Motor neuron (in vitro differentiated cells): Measurements from ENCODE around the gene LRRC8E. TPM values are rescaled to one million over a fixed set of nuclear protein-coding genes. Genes with fewer than 3 reads are reported as not detected.
A peak's percentile ranks its signal among the peaks of the same experiment; 100 is the strongest.
"Not testable (repeated sequence)": the region's sequence is repeated elsewhere in the genome, so short reads cannot be mapped to it uniquely, and the experiment has no call there.

Source experiments
- ATAC-seq, 8 experiments: fragments of 200-7000 bp; cut with Tn5 transposase; replicated peaks in 6 of 8; 2 replicates each; pipeline ENCODE4 v1.8.0; 2021; ENCODE audit warnings: mild to moderate bottlenecking in 8 of 8, moderate library complexity in 8 of 8
- H3K27ac ChIP-seq, 2 donors: fragments of 250-450 bp; sonication (Bioruptor Pico); 2 replicates each; pipeline ENCODE4 v1.9.0; 2021; ENCODE audit warnings: antibody characterized with exemption in 2 of 2, mild to moderate bottlenecking in 2 of 2, moderate library complexity in 1 of 2
- H3K4me1 ChIP-seq, 2 donors: fragments of 250-450 bp; sonication (Bioruptor Pico); replicated peaks in 1 of 2; 2 replicates each; pipeline ENCODE4 v1.6.1; 2021; ENCODE audit warnings: antibody characterized with exemption in 2 of 2, mild to moderate bottlenecking in 2 of 2, moderate library complexity in 1 of 2
- H3K4me3 ChIP-seq, 5 donors: fragments of 250-450 bp; sonication (Bioruptor Pico); 2 replicates each; pipeline ENCODE4 v1.9.0; 2021; ENCODE audit warnings: antibody characterized with exemption in 5 of 5, mild to moderate bottlenecking in 5 of 5, moderate library complexity in 4 of 5
- WGBS, 10 experiments: fragments of 450-650 bp; shearing (Covaris generic); methylation state at CpG; one replicate each; pipeline ENCODE4 v1.0.0; 2022; 5-methylcytosine and 5-hydroxymethylcytosine counted together
- in situ Hi-C, 9 experiments: fragments of 400-800 bp; cut with MboI; loops; one replicate each; pipeline ENCODE4 v1.15.0; 2021; ENCODE audit warnings: low sequenced_read_pairs in 9 of 9, low pct_unique_long_range_greater_than_20kb in 2 of 9; ENCODE audit not compliant: unreplicated experiment in 9 of 9
- total RNA-seq, 8 experiments: library from RNA; unstranded; fragments of 300-600 nt; gene quantifications; 2 replicates each; pipeline versions ENCODE4 v1.2.3 to v1.2.4, GENCODE V29; 2022

The LRRC8E gene
- total RNA-seq, 8 experiments from 2014 or later = 0.16 to 3.1 (median 1.4) TPM; not detected in 1

DNA sequence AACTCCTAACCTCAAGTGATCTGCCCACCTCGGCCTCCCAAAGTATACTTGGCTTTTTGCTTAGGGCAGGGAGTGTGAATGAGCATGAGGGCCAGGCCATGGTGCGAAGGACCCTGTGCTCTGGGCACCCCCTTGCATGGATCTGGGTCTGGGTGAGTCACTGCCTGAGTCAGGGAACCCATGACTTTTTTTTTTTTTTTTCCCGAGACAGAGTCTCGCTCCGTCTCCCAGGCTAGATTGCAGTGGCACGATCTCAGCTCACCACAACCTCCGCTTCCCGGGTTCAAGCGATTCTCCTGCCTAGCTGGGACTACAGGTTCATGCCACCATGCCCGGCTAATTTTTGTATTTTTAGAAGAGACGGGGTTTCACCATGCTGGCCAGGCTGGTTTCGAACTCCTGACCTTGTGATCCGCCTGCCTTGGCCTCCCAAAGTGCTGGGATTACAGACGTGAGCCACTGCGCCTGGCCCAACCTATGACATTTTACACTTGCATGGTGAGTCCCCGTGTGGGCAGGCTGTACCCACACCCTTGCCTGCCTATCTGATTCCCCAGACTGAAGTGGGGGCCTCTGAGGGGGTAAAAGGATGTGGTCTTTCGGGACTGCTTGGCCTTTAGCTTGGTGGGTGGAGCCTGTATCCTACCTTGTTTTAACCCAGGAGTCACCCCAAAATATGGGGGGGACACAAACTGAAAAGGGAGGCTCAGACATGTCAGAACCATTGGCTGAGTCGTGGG, 5.2 kb downstream of the LRRC8E start:
- ATAC-seq = peak in 5 of 8 experiments; percentile 44 to 84 (median 59)
- H3K4me3 ChIP-seq, H3K4me1 ChIP-seq, H3K27ac ChIP-seq, in situ Hi-C loops: not testable (repeated sequence)
- WGBS, 10 experiments = 40 to 87% (median 71%) methylated on average over 1 to 5 of the region's 18 CpGs; no CpG with 5 or more reads in 3 of the 10 experiments

DNA sequence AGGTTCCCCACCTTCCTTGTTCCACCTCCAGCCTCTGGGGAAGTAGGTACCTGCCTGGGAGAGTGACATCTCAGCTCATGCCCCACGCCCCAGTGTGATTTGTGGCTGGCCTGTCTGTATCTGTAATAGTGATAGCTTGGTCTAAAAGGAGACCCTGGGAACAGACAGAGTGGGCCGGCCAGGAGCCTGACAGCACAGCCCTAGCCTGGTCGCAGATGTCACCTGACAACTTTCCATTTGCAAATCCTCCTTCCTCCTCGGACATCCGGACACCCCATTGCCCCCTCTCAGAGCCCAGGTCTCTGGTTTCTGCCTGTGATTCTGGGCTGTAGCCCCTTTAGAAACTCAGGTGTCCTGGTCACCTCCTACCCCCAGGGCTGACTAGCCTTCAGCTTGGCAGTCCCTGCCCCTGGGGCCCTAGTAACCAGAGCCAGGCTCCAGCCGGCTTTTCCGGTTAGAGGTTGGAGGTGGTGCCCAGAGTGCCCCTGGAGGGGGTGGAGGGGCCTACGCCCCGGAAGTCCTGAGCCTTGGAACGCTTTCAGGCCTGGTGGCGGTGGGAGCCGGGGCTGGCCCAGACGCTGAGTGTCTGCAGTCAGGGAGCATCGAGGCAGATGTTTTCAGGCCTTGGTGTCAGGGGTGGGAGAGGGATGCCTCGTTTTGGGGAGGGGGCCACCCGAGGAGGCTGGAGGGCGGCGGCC, 6.5 kb downstream of the LRRC8E start:
- in situ Hi-C loops = no loop called here
- Histone ChIP-seq H3K27ac (no peak overlapping the region), H3K4me3 (no peak overlapping the region), H3K4me1 (no peaks in the 10 kb centered on the region)
- 39 to 63% (median 54%) methylated on average over 2 to 7 of the region's 18 CpGs; no CpG with 5 or more reads in 6 of the 10 experiments for WGBS, 10 experiments
- peak; percentile 7 to 65 (median 32) for ATAC-seq

DNA sequence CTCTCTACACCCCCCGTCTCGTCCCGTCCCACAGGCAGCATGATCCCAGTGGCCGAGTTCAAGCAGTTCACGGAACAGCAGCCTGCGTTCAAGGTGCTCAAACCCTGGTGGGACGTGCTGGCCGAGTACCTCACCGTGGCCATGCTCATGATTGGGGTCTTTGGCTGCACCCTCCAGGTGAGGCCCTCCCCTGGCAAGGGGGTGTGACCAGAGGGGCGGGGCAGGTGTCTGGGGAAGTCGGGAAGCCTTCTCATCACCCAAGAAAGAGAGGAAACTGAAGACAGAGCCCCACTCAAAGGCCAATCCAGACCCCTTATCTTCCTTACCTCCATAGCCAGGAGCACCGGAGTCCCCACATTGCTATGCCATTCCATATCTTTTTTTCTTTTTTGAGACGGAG, 7.3 kb downstream of the LRRC8E start:
- no peak overlapping the region for H3K27ac ChIP-seq
- no peaks in the 10 kb centered on the region for H3K4me1 ChIP-seq
- in situ Hi-C loops = no loop called here
- H3K4me3 ChIP-seq = no peak overlapping the region
- WGBS, 10 experiments = 40 to 100% (median 90%) methylated on average over 1 to 2 of the region's 13 CpGs; no CpG with 5 or more reads in 6 of the 10 experiments
- ATAC-seq = peak in 2 of 8 experiments; percentile 4 to 12

DNA sequence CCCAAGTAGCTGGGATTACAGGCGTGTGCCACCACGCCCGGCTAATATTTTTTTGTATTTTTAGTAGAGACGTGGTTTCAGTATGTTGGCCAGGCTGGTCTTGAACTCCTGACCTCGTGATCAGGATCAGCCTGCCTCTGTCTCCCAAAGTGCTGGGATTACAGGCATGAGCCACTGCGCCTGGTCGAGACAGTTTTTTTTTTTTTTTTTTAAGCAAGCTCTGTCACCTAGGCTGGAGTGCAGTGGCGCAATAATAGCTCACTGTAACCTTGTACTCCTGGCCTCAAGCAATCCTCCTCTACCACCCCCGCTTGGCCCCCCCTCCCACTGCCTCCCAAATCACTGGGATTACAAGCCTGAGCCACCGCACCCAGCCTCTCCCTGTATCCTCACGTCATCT, 9.0 kb downstream of the LRRC8E start:
- Histone ChIP-seq H3K4me1 (no peaks in the 10 kb centered on the region), H3K4me3 (no peak overlapping the region), H3K27ac (no peak overlapping the region)
- WGBS, 10 experiments = 79 to 100% (median 89%) methylated on average over 1 to 5 of the region's 11 CpGs; no CpG with 5 or more reads in 4 of the 10 experiments
- no peak for ATAC-seq
- in situ Hi-C loops = no loop called here

DNA sequence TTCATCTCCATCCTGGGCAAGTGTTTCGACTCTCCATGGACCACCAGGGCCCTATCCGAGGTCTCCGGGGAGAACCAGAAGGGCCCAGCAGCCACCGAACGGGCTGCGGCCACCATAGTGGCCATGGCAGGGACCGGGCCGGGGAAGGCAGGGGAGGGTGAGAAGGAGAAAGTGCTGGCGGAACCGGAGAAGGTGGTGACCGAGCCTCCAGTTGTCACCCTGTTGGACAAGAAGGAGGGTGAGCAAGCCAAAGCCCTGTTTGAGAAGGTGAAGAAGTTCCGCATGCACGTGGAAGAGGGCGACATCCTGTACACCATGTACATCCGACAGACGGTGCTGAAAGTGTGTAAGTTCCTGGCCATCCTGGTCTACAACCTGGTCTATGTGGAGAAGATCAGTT, 10.7 kb downstream of the LRRC8E start:
- Histone ChIP-seq H3K4me3 (no peak overlapping the region), H3K4me1 (peaks cover 4 to 6% of the 10 kb centered on the region in 2 donors), H3K27ac (no peak overlapping the region)
- ATAC-seq = no peak
- in situ Hi-C loops = no loop called here
- 70 to 97% (median 90%) methylated on average over 1 to 9 of the region's 16 CpGs; no CpG with 5 or more reads in 3 of the 10 experiments for WGBS, 10 experiments

DNA sequence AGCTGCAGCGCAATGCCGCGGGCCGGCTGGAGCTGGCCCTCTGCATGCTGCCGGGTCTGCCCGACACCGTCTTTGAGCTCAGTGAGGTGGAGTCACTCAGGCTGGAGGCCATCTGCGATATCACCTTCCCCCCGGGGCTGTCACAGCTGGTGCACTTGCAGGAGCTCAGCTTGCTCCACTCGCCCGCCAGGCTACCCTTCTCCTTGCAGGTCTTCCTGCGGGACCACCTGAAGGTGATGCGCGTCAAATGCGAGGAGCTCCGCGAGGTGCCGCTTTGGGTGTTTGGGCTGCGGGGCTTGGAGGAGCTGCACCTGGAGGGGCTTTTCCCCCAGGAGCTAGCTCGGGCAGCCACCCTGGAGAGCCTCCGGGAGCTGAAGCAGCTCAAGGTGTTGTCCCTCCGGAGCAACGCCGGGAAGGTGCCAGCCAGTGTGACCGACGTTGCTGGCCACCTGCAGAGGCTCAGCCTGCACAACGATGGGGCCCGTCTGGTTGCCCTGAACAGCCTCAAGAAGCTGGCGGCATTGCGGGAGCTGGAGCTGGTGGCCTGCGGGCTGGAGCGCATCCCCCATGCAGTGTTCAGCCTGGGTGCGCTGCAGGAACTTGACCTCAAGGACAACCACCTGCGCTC, 11.6 kb downstream of the LRRC8E start:
- 93 to 100% (median 100%) methylated on average over 1 to 4 of the region's 34 CpGs; no CpG with 5 or more reads in 5 of the 10 experiments for WGBS, 10 experiments
- H3K4me1 ChIP-seq = peaks cover 8 to 9% of the 10 kb centered on the region in 2 donors
- H3K4me3 ChIP-seq = no peak overlapping the region
- no peak overlapping the region for H3K27ac ChIP-seq
- no peak for ATAC-seq
- in situ Hi-C loops = no loop called here

DNA sequence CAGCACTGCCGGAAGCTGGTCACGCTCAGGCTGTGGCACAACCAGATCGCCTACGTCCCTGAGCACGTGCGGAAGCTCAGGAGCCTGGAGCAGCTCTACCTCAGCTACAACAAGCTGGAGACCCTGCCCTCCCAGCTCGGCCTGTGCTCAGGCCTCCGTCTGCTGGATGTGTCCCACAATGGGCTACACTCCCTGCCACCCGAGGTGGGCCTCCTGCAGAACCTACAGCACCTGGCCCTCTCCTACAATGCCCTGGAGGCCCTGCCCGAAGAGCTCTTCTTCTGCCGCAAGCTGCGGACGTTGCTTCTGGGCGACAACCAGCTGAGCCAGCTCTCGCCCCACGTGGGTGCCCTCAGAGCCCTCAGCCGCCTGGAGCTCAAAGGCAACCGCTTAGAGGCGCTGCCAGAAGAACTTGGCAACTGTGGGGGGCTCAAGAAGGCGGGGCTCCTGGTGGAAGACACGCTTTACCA, 12.1 kb downstream of the LRRC8E start:
- in situ Hi-C loops = no loop called here
- no peak for ATAC-seq
- WGBS, 10 experiments = 66 to 73% (median 67%) methylated on average over 3 to 11 of the region's 21 CpGs; no CpG with 5 or more reads in 7 of the 10 experiments
- Histone ChIP-seq H3K27ac (no peak overlapping the region), H3K4me1 (peaks cover 14 to 15% of the 10 kb centered on the region in 2 donors), H3K4me3 (no peak overlapping the region)

DNA sequence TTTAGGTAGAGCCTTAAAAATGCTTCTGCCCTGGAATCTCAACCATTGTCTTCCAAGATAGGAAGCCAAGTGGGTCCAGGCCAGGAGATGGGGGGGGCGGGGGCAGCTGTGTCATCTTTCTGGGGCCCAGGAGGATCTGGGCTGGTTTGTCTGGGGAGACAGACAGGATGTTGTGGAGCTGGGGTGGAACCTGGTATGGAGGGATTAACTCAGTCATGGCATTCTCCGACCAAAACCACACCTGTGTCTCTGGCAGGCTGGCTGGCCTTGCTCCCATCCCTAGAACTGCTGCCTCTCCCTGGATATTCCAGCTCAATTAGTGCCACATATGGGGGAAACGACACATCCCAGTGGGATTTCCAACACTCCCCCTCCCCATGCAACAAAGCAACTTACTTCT, 12.6 kb downstream of the LRRC8E start:
- in situ Hi-C loops = no loop called here
- peaks cover 15% of the 10 kb centered on the region in 2 donors for H3K4me1 ChIP-seq
- no peak overlapping the region for H3K4me3 ChIP-seq
- WGBS, 10 experiments = 100% methylated on average over 2 of the region's 3 CpGs; no CpG with 5 or more reads in 9 of the 10 experiments
- H3K27ac ChIP-seq = no peak overlapping the region
- no peak for ATAC-seq

DNA sequence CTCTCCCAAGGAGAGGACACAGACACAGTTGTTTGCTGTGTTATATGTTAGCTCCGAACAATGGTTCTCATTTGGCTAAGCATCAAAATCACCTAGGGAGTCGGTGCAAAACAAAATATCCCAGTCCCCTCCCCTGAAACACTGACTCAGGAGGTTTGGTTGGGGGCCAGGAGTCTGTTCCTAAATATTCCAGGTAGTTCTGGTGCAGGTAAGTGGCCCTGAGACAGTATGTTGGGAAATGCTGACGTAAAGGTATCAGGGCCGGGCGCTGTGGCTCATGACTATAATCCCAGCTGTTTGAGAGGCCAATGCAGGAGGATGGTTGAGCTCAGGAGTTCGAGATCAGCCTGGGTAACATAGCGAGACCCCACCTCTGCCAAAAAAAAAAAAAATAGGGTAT, 13.0 kb downstream of the LRRC8E start:
- no peak for ATAC-seq
- in situ Hi-C loops = no loop called here
- Histone ChIP-seq H3K4me3 (no peak overlapping the region), H3K27ac (no peak overlapping the region), H3K4me1 (peaks cover 15% of the 10 kb centered on the region in 2 donors)
- 29 to 100% (median 92%) methylated on average over 1 to 6 of the region's 7 CpGs; no CpG with 5 or more reads in 2 of the 10 experiments for WGBS, 10 experiments

DNA sequence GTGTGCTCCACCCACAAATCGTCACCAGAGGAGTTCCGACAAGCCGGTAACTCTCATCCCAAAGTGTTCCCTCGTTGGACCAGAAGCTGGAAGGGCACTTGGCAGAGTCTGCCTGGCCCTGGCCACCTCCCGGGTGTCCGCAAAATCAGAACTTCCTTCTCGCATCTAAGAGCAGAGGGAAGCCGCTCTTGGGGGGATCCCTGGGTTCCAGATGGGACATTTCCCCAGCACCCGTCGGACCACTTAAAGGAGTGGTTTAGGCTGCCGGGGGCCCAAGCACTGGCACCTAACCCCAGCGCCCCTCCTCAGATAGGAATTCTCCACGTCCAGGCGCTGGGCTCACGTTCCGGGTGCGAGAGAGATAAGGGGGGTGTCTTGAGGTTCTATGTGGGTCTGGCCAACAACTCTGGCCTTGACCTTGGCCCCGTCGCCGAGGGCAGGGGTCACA, 14.5 kb downstream of the LRRC8E start:
- in situ Hi-C loops = no loop called here
- peaks cover 15% of the 10 kb centered on the region in 2 donors for H3K4me1 ChIP-seq
- peak overlapping the region; percentile 38 to 56 (median 53) for H3K4me3 ChIP-seq
- WGBS, 10 experiments = 5 to 73% (median 16%) methylated on average over 1 to 13 of the region's 20 CpGs; no CpG with 5 or more reads in 4 of the 10 experiments
- peak overlapping the region; percentile 79 to 88 for H3K27ac ChIP-seq
- peak in 3 of 8 experiments; percentile 3 to 8 (median 4) for ATAC-seq

DNA sequence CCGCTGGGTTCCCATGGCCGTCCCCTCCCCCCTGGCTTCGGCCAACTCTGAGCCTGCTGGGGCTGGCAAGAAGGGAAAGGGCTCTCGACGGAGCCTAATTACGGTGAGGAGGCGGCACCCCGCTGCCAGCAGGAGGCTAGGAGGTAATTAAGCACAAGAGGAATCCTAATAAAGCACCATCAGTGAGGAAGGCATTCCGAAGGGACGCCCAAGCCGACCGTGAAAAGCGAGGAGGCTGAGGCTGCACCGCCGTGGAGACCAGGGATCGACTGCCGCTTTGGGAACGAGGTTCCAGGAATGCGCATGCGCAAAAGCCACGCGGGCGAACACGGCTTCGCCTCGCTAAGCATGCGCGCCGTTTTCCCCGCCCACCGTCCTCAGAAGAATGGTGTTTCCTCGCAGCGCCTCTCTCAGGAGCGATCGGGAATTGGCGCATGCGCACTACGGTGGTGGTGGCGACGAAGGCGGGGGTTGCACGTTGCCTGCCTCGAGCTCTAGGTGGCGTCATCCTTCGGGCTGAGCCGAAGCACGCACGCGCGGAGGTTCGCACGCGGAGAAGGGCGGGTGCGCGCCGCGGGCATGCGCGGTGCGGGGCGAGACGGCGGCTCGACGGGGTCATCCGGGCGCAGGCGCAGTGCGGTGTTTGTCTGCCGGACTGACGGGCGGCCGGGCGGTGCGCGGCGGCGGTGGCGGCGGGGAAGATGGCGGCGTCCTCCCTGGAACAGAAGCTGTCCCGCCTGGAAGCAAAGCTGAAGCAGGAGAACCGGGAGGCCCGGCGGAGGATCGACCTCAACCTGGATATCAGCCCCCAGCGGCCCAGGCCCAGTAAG, 15.1 kb downstream of the LRRC8E start, which contains the start of gene MAP2K7:
MAP2K7 (plus strand) TSS at position 634 of the 830 bp plus-strand sequence; CDS start at position 702, 68 bp downstream.
- peak within 1 kb of the TSS; percentile 79 to 92 (median 83) for H3K4me3 ChIP-seq
- peaks cover 15% of the 10 kb centered on the region in 2 donors for H3K4me1 ChIP-seq
- ATAC-seq = peak; percentile 76 to 87 (median 84)
- 0 to 3% (median 0%) methylated on average over 3 to 14 of the region's 89 CpGs; no CpG with 5 or more reads in 4 of the 10 experiments for WGBS, 10 experiments
- in situ Hi-C loops = no loop called here
- H3K27ac ChIP-seq = peak within 1 kb of the TSS; percentile 88 to 91
